Activated CD8-positive, alpha-beta T cell treated with anti-CD3 and anti-CD28 coated beads for 36 hours (primary cell): ENCODE results near the gene GNG2. TPM values are rescaled to one million over a fixed set of nuclear protein-coding genes. Genes with fewer than 3 reads are reported as not detected.
A peak's percentile ranks its signal among the peaks of the same experiment; 100 is the strongest.

Experiments
- ATAC-seq: fragments of 200-7000 bp; cut with Tn5 transposase; one replicate; pipeline ENCODE4 v1.10.0; 2021; ENCODE audit warnings: mild to moderate bottlenecking, moderate library complexity
- CTCF ChIA-PET: fragments of 350-600 bp; sonication (Branson Sonifier 250); formaldehyde crosslinking; loops from one replicate; lab custom pipeline; 2021; ENCODE audit warnings: antibody characterized with exemption; lab: Charles Lee
- POLR2A ChIA-PET: fragments of 350-600 bp; sonication (Branson Sonifier 250); formaldehyde crosslinking; loops from one replicate; lab custom pipeline; 2021; ENCODE audit warnings: antibody characterized with exemption; lab: Charles Lee
- DNase-seq: peaks from one replicate; pipeline ENCODE4 v3.0.0-alpha.2; 2020
- H3K27ac Mint-ChIP-seq: one replicate; pipeline ENCODE4 v1.8.0; 2021; ENCODE audit warnings: mild to moderate bottlenecking, mixed read lengths
- H3K27me3 Mint-ChIP-seq: one replicate; pipeline ENCODE4 v1.8.0; 2021; ENCODE audit warnings: mixed read lengths
- H3K36me3 Mint-ChIP-seq: one replicate; pipeline ENCODE4 v1.8.0; 2021; ENCODE audit warnings: low read depth, mixed read lengths
- H3K4me1 Mint-ChIP-seq: one replicate; pipeline ENCODE4 v1.8.0; 2021; ENCODE audit warnings: low read depth, mixed read lengths
- H3K4me3 Mint-ChIP-seq: one replicate; pipeline ENCODE4 v1.8.0; 2021; ENCODE audit warnings: mild to moderate bottlenecking, moderate library complexity, mixed read lengths
- H3K9me3 Mint-ChIP-seq: one replicate; pipeline ENCODE4 v1.8.0; 2021; ENCODE audit warnings: mixed read lengths
- CTCF ChIP-seq: fragments of 200-600 bp; IDR thresholded peaks from one replicate; pipeline ENCODE4 v1.8.0; 2022; ENCODE audit warnings: antibody characterized with exemption, mild to moderate bottlenecking
- intact Hi-C: fragments of 100-400 bp; cut with micrococcal nuclease; formaldehyde crosslinking; loops from one replicate; pipeline ENCODE4 v1.10.0; 2022
- total RNA-seq, 2 experiments: library from RNA; stranded (reverse); gene quantifications; one replicate each; pipeline ENCODE4 v1.2.3, GENCODE V29; 2021

GNG2 gene
- total RNA-seq, 2 experiments from 2014 or later, result 174 to 184 TPM

GRCh38 chr14:51873221-51873893 lies 12.9 kb downstream of the GNG2 start:
- CTCF ChIA-PET, result interaction anchor here (1.0 to 1.6 kb wide), 3 partner anchors 9 to 26 kb away, joined by 3 to 5 read pairs (median 4); partner anchors contain the start of gene GNG2
- Mint-ChIP-seq H3K27me3 (no peaks in the 10 kb centered on the region), H3K4me1 (peaks cover 66% of the 10 kb centered on the region), H3K27ac (peak overlapping the region; percentile 91), H3K36me3 (peaks cover 66% of the 10 kb centered on the region), H3K9me3 (no peaks in the 10 kb centered on the region), H3K4me3 (peak overlapping the region; percentile 30)
- ATAC-seq (peak; percentile 79), DNase-seq (peak; percentile 70)
- intact Hi-C loops, result loop anchor here (2.0 kb wide), 1 partner anchor 31 kb away; no protein-coding TSS in a partner anchor
- TF ChIP-seq CTCF, result no peak
- POLR2A ChIA-PET, result interaction anchor here (0.6 to 4.0 kb wide), 9 partner anchors 9 to 61 kb away, joined by 3 to 25 read pairs (median 3); partner anchors contain the start of gene GNG2

- Mint-ChIP-seq H3K27me3 (no peaks in the 10 kb centered on the region), H3K4me1 (peaks cover 79% of the 10 kb centered on the region), H3K27ac (no peak overlapping the region), H3K4me3 (no peak overlapping the region), H3K36me3 (peaks cover 78% of the 10 kb centered on the region), H3K9me3 (peaks cover 8% of the 10 kb centered on the region)
- ATAC-seq, result no peak
- ChIA-PET POLR2A (interaction anchor here (0.7 kb wide), 1 partner anchor 10 kb away, joined by 3 read pairs; no protein-coding TSS in a partner anchor), CTCF (no interaction called here)
- DNase-seq, result no peak
- intact Hi-C loops, result no loop called here
- TF ChIP-seq CTCF, result no peak
Observed at GRCh38 chr14:51877810-51878209, 17.4 kb downstream of the GNG2 start.

GRCh38 chr14:51879170-51879569 lies 18.8 kb downstream of the GNG2 start:
- TF ChIP-seq CTCF, result no peak
- peaks cover 77% of the 10 kb centered on the region for H3K4me1 Mint-ChIP-seq
- CTCF ChIA-PET, result no interaction called here
- peak overlapping the region; percentile 9 for H3K27ac Mint-ChIP-seq
- intact Hi-C loops, result no loop called here
- ATAC-seq (no peak), DNase-seq (no peak)
- H3K36me3 Mint-ChIP-seq, result peaks cover 65% of the 10 kb centered on the region
- no peak overlapping the region for H3K4me3 Mint-ChIP-seq
- H3K9me3 Mint-ChIP-seq, result peaks cover 8% of the 10 kb centered on the region
- POLR2A ChIA-PET, result no interaction called here
- no peaks in the 10 kb centered on the region for H3K27me3 Mint-ChIP-seq

- ATAC-seq, result peak; percentile 46
- peaks cover 82% of the 10 kb centered on the region for H3K4me1 Mint-ChIP-seq
- peaks cover 8% of the 10 kb centered on the region for H3K9me3 Mint-ChIP-seq
- intact Hi-C loops, result no loop called here
- no peak for DNase-seq
- peaks cover 69% of the 10 kb centered on the region for H3K36me3 Mint-ChIP-seq
- TF ChIP-seq CTCF, result no peak
- peak overlapping the region; percentile 39 for H3K27ac Mint-ChIP-seq
- H3K4me3 Mint-ChIP-seq, result no peak overlapping the region
- H3K27me3 Mint-ChIP-seq, result no peaks in the 10 kb centered on the region
- ChIA-PET CTCF (interaction anchor here (0.7 to 1.3 kb wide), 5 partner anchors 10 to 98 kb away, joined by 3 to 5 read pairs (median 3); no protein-coding TSS in a partner anchor), POLR2A (interaction anchor here (0.6 to 1.6 kb wide), 7 partner anchors 8 to 29 kb away, joined by 3 to 8 read pairs (median 3); partner anchors contain the start of gene GNG2)
Observed at GRCh38 chr14:51880835-51881580, 20.6 kb downstream of the GNG2 start.
